ENCODE results near the gene PRKCA. TPM values are rescaled to one million over a fixed set of nuclear protein-coding genes. Genes with fewer than 3 reads are reported as not detected.
A peak's percentile ranks its signal among the peaks of the same experiment; 100 is the strongest.

The PRKCA gene
- polyA plus RNA-seq, 2 of the 4 experiments (the other 2 are of a cell fraction), result 28.8 to 65.0 TPM

- Histone ChIP-seq H3K4me3 (no peak overlapping the region), H3K27ac (peak overlapping the region; percentile 2; a peak in 1 of 6 replicates), H3K9me3 (no peaks in the 10 kb centered on the region), H3K4me1 (peaks cover 32% of the 10 kb centered on the region), H3K4me2 (no peak overlapping the region; the same call in 2 of the 3 replicates)
- 57% methylated on average over 6 of the region's 6 CpGs for WGBS (ENCODE audit: missing lambda C conversion rate)
- CTCF ChIA-PET, result interaction anchor here (0.6 to 5.8 kb wide), 11 partner anchors 8 to 262 kb away, joined by 3 to 44 read pairs (median 6); no protein-coding TSS in a partner anchor
- DNase-seq (ENCODE audit: low read depth in 1 of 2, low spot score in 1 of 2) (peak in 1 of 2 experiments; percentile 41), FAIRE-seq (no peak), ATAC-seq (no peak)
- POLR2A ChIA-PET, result no interaction called here
- no peak for TF ChIP-seq HOXB5 (CRISPR knock-in tag; IDR thresholded peaks at IDR 0.05)
Measured at GRCh38 chr17:66713533-66714042, 411.2 kb downstream of the PRKCA start.

GRCh38 chr17:66714046-66715023, 411.9 kb downstream of the PRKCA start:
- no peak for TF ChIP-seq EHMT2 (IDR thresholded peaks at IDR 0.05; ENCODE audit: low read depth)
- no peak for FAIRE-seq
- no peaks in the 10 kb centered on the region for H3K9me3 ChIP-seq
- 84% methylated on average over 17 of the region's 17 CpGs for WGBS (ENCODE audit: missing lambda C conversion rate)
- H3K27ac ChIP-seq, result peak overlapping the region; percentile 2; a peak in 2 of 6 replicates
- CTCF ChIA-PET, result interaction anchor here (0.5 to 5.8 kb wide), 24 partner anchors 9 to 444 kb away, joined by 3 to 44 read pairs (median 4); no protein-coding TSS in a partner anchor
- peaks cover 32% of the 10 kb centered on the region for H3K4me1 ChIP-seq
- no peak for DNase-seq (ENCODE audit: low read depth in 1 of 2, low spot score in 1 of 2)
- H3K4me2 ChIP-seq, result no peak overlapping the region
- POLR2A ChIA-PET, result no interaction called here
- no peak; a peak in 1 of 6 replicates for ATAC-seq
- H3K4me3 ChIP-seq, result no peak overlapping the region

DNA sequence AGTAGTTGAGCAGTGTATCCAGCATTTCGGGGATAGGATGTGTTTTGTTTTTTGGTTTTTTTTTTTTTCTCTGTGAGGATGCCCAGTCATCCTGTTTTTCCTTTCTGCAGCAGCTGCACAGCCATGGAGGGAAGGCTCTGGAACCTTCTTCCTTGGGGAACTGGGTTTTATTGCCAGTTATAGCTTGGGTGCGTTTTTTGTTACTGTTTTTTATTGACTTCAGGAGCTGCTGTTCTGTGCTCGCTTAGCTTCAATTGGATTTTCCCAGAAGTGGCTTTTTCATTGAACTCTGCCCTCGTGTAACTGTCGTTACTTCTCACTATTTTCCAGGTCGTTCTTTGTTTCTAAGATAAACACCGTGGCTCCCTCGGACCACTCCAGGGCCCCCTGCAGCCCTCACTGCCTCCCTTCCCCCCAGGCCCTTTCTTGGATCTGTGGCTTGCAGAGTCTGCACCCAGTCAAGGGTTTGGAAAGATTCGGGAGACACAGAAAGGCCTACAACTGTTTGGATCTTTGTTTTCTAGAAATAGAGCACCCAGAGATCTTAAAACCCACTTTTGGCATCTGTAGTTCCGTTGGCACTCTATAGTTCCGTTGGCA, 412.8 kb downstream of the PRKCA start:
- H3K4me1 ChIP-seq, result peaks cover 32% of the 10 kb centered on the region
- ChIA-PET CTCF (interaction anchor here (0.5 to 5.8 kb wide), 21 partner anchors 10 to 443 kb away, joined by 3 to 44 read pairs (median 4); no protein-coding TSS in a partner anchor), POLR2A (no interaction called here)
- peak overlapping the region in 1 of 2 experiments; percentile 27; a peak in 1 of 6 replicates for H3K27ac ChIP-seq
- H3K4me3 ChIP-seq, result no peak overlapping the region
- no peak for FAIRE-seq
- 72% methylated on average over 11 of the region's 11 CpGs for WGBS (ENCODE audit: missing lambda C conversion rate)
- DNase-seq (ENCODE audit: low read depth in 1 of 2, low spot score in 1 of 2), result no peak
- no peak overlapping the region for H3K4me2 ChIP-seq
- no peaks in the 10 kb centered on the region for H3K9me3 ChIP-seq
- ATAC-seq, result peak in 1 of 2 experiments; percentile 6; a peak in 2 of 6 replicates
- TF ChIP-seq HES2 (IDR thresholded peaks at IDR 0.05) (no peak), RARB (CRISPR knock-in tag; IDR thresholded peaks at IDR 0.05) (no peak), HOXA7 (CRISPR knock-in tag; IDR thresholded peaks at IDR 0.05) (no peak), MAZ (IDR thresholded peaks at IDR 0.05; ENCODE audit: borderline replicate concordance, low read depth, low read length) (no peak), CHD4 (IDR thresholded peaks at IDR 0.05; ENCODE audit: borderline replicate concordance) (no peak), ZSCAN20 (CRISPR knock-in tag; IDR thresholded peaks at IDR 0.05) (no peak), NR3C1 (IDR thresholded peaks at IDR 0.05) (no peak), ZC3H11A (IDR thresholded peaks at IDR 0.05) (no peak), PHF8 (IDR thresholded peaks at IDR 0.05; ENCODE audit: borderline replicate concordance, low read depth) (no peak), EP300 (IDR thresholded peaks at IDR 0.05) (no peak)
- TF ChIP-seq, protein P1, sequence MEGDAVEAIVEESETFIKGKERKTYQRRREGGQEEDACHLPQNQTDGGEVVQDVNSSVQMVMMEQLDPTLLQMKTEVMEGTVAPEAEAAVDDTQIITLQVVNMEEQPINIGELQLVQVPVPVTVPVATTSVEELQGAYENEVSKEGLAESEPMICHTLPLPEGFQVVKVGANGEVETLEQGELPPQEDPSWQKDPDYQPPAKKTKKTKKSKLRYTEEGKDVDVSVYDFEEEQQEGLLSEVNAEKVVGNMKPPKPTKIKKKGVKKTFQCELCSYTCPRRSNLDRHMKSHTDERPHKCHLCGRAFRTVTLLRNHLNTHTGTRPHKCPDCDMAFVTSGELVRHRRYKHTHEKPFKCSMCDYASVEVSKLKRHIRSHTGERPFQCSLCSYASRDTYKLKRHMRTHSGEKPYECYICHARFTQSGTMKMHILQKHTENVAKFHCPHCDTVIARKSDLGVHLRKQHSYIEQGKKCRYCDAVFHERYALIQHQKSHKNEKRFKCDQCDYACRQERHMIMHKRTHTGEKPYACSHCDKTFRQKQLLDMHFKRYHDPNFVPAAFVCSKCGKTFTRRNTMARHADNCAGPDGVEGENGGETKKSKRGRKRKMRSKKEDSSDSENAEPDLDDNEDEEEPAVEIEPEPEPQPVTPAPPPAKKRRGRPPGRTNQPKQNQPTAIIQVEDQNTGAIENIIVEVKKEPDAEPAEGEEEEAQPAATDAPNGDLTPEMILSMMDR (IDR thresholded peaks at IDR 0.05), result no peak
- TF ChIP-seq, protein P2, sequence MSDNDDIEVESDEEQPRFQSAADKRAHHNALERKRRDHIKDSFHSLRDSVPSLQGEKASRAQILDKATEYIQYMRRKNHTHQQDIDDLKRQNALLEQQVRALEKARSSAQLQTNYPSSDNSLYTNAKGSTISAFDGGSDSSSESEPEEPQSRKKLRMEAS (IDR thresholded peaks at IDR 0.05), result no peak
